Astrocyte (in vitro differentiated cells and primary cell): ENCODE measurements around the gene CD200. TPM values are rescaled to one million over a fixed set of nuclear protein-coding genes. Genes with fewer than 3 reads are reported as not detected.
A peak's percentile ranks its signal among the peaks of the same experiment; 100 is the strongest.

ENCODE experiments used
- DNase-seq: peaks from one replicate; pipeline ENCODE4 v3.0.0-alpha.2; 2010; ENCODE audit warnings: low read depth
- FAIRE-seq: peaks from 2 replicates; lab custom pipeline; 2011; peaks lifted over from hg19 to GRCh38; lab: Jason Lieb, UNC
- H2AFZ ChIP-seq: 2 replicates; pipeline ENCODE4 v1.6.0; 2012; ENCODE audit warnings: low read depth, low read length, inconsistent platforms
- H3K27ac ChIP-seq: 2 replicates; pipeline ENCODE4 v1.5.1; 2011; ENCODE audit warnings: low read depth, low read length, inconsistent platforms
- H3K27me3 ChIP-seq: 2 replicates; pipeline ENCODE4 v1.6.0; 2011; ENCODE audit warnings: low read length, inconsistent platforms; ENCODE audit not compliant: insufficient read depth
- H3K36me3 ChIP-seq: 2 replicates; pipeline ENCODE4 v1.5.1; 2011; ENCODE audit warnings: low read length, inconsistent platforms; ENCODE audit not compliant: insufficient read depth
- H3K4me1 ChIP-seq: 2 replicates; pipeline ENCODE4 v1.5.1; 2011; ENCODE audit warnings: low read length, inconsistent platforms; ENCODE audit not compliant: insufficient read depth
- H3K4me2 ChIP-seq: 2 replicates; pipeline ENCODE4 v1.6.0; 2012; ENCODE audit warnings: low read length, inconsistent platforms
- H3K4me3 ChIP-seq: 2 replicates; pipeline ENCODE4 v1.5.1; 2011; ENCODE audit warnings: low read depth, mild to moderate bottlenecking, low read length, inconsistent platforms; ENCODE audit not compliant: insufficient read depth
- H3K79me2 ChIP-seq: 2 replicates; pipeline ENCODE4 v1.6.0; 2012; ENCODE audit warnings: mild to moderate bottlenecking, low read length, inconsistent platforms; ENCODE audit not compliant: insufficient read depth
- H3K9ac ChIP-seq: 2 replicates; pipeline ENCODE4 v1.6.0; 2012; ENCODE audit warnings: mild to moderate bottlenecking, low read length, inconsistent platforms
- H3K9me3 ChIP-seq: 2 replicates; pipeline ENCODE4 v1.5.1; 2012; ENCODE audit warnings: low read depth, mild to moderate bottlenecking, low read length, inconsistent platforms; ENCODE audit not compliant: insufficient read depth
- H4K20me1 ChIP-seq: 2 replicates; pipeline ENCODE4 v1.6.0; 2012; ENCODE audit warnings: low read length, inconsistent platforms; ENCODE audit not compliant: insufficient read depth
- H3K27ac Mint-ChIP-seq: one replicate; pipeline ENCODE4 v1.8.0; 2021; ENCODE audit warnings: mild to moderate bottlenecking, mixed read lengths; ENCODE audit not compliant: unreplicated experiment
- H3K27me3 Mint-ChIP-seq: one replicate; pipeline ENCODE4 v1.8.0; 2021; ENCODE audit warnings: low read depth, mixed read lengths; ENCODE audit not compliant: unreplicated experiment
- H3K36me3 Mint-ChIP-seq: one replicate; pipeline ENCODE4 v1.8.0; 2021; ENCODE audit warnings: low read depth, mixed read lengths; ENCODE audit not compliant: unreplicated experiment
- H3K4me1 Mint-ChIP-seq: one replicate; pipeline ENCODE4 v1.8.0; 2021; ENCODE audit warnings: low read depth, mixed read lengths; ENCODE audit not compliant: unreplicated experiment
- H3K4me3 Mint-ChIP-seq: one replicate; pipeline ENCODE4 v1.8.0; 2021; ENCODE audit warnings: mild to moderate bottlenecking, moderate library complexity, mixed read lengths; ENCODE audit not compliant: unreplicated experiment
- H3K9me3 Mint-ChIP-seq: one replicate; pipeline ENCODE4 v1.8.0; 2021; ENCODE audit warnings: mild to moderate bottlenecking, mixed read lengths; ENCODE audit not compliant: unreplicated experiment
- EZH2 ChIP-seq: IDR thresholded peaks from 2 replicates; pipeline ENCODE4 v1.6.1; 2012; ENCODE audit warnings: mild to moderate bottlenecking, low read length, inconsistent platforms; ENCODE audit not compliant: insufficient read depth
- total RNA-seq: library from RNA; stranded (reverse); gene quantifications from 2 replicates; pipeline ENCODE4 v1.2.1, GENCODE V29; 2021
- TF ChIP-seq, protein P1 (sequence below): IDR thresholded peaks from 2 replicates; pipeline ENCODE4 v1.5.1; 2011; ENCODE audit warnings: low read depth, mild to moderate bottlenecking, inconsistent platforms, low read length, moderate library complexity; ENCODE audit not compliant: insufficient read depth

The CD200 gene
- total RNA-seq, 1 donor from 2014 or later = 11.1 TPM

DNA sequence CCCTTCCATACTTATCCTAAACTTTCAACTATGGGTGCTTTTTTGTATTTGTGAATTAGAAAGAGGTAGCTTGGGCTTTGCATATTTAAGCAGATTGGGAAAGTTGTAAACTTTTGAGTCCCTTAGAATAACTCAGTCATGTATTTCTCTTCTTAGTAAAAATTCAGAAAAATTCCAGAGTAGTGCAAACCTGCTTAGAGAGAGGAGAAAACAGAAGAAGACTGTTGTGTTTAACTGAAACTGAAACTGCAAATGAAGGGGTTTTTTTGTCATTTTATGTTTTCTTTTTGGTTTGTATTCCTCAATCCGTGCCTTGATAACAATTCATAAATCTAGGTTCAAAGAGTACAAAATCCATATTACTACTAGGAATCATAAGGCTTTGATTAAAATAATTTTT is 31.3 kb downstream of the CD200 start:
- no peak overlapping the region for H3K27ac ChIP-seq
- no peaks in the 10 kb centered on the region for H3K36me3 ChIP-seq
- H3K9me3 ChIP-seq = no peaks in the 10 kb centered on the region
- DNase-seq (no peak), FAIRE-seq (no peak)
- Mint-ChIP-seq H3K27me3 (no peaks in the 10 kb centered on the region), H3K4me3 (no peak overlapping the region), H3K9me3 (no peaks in the 10 kb centered on the region), H3K4me1 (peaks cover 23% of the 10 kb centered on the region), H3K36me3 (peaks cover 3% of the 10 kb centered on the region), H3K27ac (peak overlapping the region; percentile 60)
- TF ChIP-seq, protein P1, sequence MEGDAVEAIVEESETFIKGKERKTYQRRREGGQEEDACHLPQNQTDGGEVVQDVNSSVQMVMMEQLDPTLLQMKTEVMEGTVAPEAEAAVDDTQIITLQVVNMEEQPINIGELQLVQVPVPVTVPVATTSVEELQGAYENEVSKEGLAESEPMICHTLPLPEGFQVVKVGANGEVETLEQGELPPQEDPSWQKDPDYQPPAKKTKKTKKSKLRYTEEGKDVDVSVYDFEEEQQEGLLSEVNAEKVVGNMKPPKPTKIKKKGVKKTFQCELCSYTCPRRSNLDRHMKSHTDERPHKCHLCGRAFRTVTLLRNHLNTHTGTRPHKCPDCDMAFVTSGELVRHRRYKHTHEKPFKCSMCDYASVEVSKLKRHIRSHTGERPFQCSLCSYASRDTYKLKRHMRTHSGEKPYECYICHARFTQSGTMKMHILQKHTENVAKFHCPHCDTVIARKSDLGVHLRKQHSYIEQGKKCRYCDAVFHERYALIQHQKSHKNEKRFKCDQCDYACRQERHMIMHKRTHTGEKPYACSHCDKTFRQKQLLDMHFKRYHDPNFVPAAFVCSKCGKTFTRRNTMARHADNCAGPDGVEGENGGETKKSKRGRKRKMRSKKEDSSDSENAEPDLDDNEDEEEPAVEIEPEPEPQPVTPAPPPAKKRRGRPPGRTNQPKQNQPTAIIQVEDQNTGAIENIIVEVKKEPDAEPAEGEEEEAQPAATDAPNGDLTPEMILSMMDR = no peak
- no peak for TF ChIP-seq EZH2
- H3K79me2 ChIP-seq = no peaks in the 10 kb centered on the region
- H3K9ac ChIP-seq = no peak overlapping the region
- H4K20me1 ChIP-seq = no peaks in the 10 kb centered on the region
- H3K4me2 ChIP-seq = no peak overlapping the region
- H3K4me1 ChIP-seq = peaks cover 4% of the 10 kb centered on the region
- no peaks in the 10 kb centered on the region for H3K27me3 ChIP-seq
- H3K4me3 ChIP-seq = no peak overlapping the region
- no peak overlapping the region for H2AFZ ChIP-seq

DNA sequence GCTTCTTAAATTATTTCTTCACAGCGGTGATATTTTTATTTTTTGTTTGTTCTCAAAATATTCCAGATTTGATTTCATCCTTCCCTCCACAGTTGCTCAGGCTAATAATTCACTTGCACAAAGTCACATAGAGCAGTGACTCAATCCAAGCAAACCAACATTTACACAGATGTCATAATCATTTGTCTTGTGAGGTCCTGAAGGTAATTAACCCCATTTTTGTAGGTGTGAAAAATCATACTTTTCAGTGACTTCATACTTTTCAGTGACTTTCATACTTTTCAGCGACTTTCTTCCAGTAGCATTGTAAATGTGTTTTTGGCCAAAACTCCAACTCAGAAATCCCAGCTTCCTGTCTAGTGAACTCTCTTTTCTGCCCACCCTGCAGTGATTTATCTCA is 32.1 kb downstream of the CD200 start:
- Histone ChIP-seq H3K4me2 (peak overlapping the region; percentile 21), H3K27ac (peak overlapping the region; percentile 11), H3K27me3 (no peaks in the 10 kb centered on the region), H3K9ac (no peak overlapping the region), H3K79me2 (no peaks in the 10 kb centered on the region), H2AFZ (no peak overlapping the region), H3K4me1 (peaks cover 4% of the 10 kb centered on the region), H4K20me1 (no peaks in the 10 kb centered on the region), H3K36me3 (no peaks in the 10 kb centered on the region), H3K9me3 (no peaks in the 10 kb centered on the region), H3K4me3 (no peak overlapping the region)
- FAIRE-seq (no peak), DNase-seq (no peak)
- Mint-ChIP-seq H3K36me3 (peaks cover 3% of the 10 kb centered on the region), H3K27ac (peak overlapping the region; percentile 89), H3K4me1 (peaks cover 23% of the 10 kb centered on the region), H3K27me3 (no peaks in the 10 kb centered on the region), H3K9me3 (no peaks in the 10 kb centered on the region), H3K4me3 (no peak overlapping the region)
- no peak for TF ChIP-seq EZH2
- TF ChIP-seq, protein P1 = no peak

DNA sequence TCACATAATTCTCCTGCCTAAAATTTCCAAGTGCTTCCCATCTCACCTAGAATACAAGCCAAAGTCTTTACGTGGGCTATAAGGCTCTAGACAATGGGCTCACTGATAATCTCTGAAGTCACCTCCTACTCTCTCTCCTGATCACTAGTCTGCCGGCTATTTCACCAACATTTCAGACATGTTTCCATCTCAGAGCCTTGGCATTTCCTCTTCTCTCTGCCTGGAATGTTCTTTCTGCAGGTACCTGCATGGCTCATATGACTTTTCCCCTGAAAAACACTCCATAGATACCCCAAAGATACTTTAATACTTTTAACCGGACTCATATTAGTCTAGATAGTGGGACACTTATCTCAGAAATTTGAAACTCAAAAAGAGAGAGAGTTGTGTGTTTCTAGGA is 32.7 kb downstream of the CD200 start:
- Histone ChIP-seq H3K4me3 (no peak overlapping the region), H3K4me1 (peaks cover 4% of the 10 kb centered on the region), H2AFZ (peak overlapping the region; percentile 5), H3K79me2 (no peaks in the 10 kb centered on the region), H3K36me3 (no peaks in the 10 kb centered on the region), H3K4me2 (peak overlapping the region; percentile 21), H3K27ac (peak overlapping the region; percentile 11), H3K27me3 (no peaks in the 10 kb centered on the region), H3K9ac (no peak overlapping the region), H4K20me1 (no peaks in the 10 kb centered on the region), H3K9me3 (no peaks in the 10 kb centered on the region)
- Mint-ChIP-seq H3K36me3 (peaks cover 3% of the 10 kb centered on the region), H3K27ac (peak overlapping the region; percentile 89), H3K4me3 (peak overlapping the region; percentile 4), H3K4me1 (peaks cover 23% of the 10 kb centered on the region), H3K9me3 (no peaks in the 10 kb centered on the region), H3K27me3 (no peaks in the 10 kb centered on the region)
- TF ChIP-seq, protein P1 = no peak
- no peak for TF ChIP-seq EZH2
- no peak for FAIRE-seq
- DNase-seq = peak; percentile 48
